Measurements from ENCODE around the gene C1QTNF8.

The C1QTNF8 gene

DNA sequence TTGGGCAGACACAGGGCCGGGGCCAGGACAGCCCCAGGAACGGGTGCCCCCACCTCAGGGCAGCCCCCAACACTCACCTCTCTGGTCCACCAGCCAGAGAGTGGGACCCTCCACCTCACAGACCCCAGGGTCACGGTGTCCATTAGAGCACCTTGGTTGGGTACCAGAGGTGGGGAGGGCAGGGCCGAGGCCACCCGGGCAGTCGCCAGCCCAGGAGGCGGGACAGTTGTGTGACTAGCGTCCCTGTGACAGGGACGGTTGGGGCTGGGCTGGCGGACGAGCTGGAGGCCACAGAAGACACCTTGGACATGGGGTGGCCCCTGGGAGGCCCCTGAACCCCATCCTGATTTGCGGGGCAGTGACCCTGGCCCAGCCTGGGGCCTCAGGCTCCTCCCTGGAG, 11.7 kb upstream of the C1QTNF8 start:
- no peak for FAIRE-seq

- no peak for FAIRE-seq
Observed at GRCh38 chr16:1107141-1107540, 11.1 kb upstream of the C1QTNF8 start.

DNA sequence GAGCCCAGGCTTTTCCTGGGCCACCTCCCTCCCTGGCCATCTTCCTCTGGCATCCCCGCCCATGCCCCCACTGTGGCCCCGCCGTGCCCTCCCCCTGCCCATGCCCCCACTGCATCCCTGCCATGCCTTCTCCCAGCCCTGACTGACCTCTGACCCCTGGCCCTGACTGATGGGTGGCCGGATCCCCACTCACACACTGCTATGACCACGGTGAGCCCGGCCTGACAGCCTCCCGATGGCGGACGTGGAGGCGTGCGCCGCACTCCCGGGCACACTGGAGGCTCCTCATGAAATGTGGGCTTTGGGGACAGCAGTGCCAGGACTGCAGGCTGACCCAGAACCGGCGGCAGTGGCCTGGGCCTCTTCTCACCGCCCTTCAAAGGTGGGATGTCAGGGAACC, 10.6 kb upstream of the C1QTNF8 start:
- no peak for FAIRE-seq

DNA sequence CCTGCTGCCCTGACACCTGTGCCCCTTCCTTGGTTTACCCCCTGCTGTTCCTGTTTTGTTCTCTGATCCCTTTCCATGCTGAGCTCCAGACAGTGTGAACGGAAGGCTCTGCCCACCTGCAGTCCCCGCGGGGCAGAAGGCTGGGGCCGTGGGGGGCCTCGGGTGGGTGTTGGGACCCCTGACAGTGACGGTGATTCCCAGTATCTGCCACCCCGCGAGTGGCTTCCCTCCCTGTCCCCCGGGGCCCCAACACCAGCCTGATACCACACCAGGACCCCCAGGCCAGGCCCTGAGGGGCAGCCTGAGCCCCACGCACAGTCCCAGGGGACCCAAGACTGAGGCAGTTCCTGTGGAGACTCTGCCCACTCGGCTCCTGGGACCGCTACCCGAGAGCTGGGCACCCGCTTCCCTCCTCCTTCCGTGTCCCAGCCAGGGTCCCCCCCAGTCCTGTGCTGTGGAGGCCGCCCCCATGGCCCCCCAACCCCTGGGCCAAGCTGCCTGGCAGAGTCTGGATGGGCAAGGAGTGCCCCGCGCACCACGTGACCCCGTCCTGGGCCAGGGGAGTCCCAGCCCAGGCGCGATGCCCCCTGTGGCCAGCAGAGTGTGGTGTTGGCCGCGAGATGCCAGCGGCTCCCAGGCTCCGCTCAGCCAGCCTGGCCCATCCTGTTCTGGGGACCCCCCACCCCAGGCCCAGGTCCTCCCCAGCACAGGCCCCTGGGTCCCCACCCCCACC, 10.0 kb upstream of the C1QTNF8 start:
- FAIRE-seq = no peak

GRCh38 chr16:1103636-1103980, 7.6 kb upstream of the C1QTNF8 start:
- FAIRE-seq = no peak

DNA sequence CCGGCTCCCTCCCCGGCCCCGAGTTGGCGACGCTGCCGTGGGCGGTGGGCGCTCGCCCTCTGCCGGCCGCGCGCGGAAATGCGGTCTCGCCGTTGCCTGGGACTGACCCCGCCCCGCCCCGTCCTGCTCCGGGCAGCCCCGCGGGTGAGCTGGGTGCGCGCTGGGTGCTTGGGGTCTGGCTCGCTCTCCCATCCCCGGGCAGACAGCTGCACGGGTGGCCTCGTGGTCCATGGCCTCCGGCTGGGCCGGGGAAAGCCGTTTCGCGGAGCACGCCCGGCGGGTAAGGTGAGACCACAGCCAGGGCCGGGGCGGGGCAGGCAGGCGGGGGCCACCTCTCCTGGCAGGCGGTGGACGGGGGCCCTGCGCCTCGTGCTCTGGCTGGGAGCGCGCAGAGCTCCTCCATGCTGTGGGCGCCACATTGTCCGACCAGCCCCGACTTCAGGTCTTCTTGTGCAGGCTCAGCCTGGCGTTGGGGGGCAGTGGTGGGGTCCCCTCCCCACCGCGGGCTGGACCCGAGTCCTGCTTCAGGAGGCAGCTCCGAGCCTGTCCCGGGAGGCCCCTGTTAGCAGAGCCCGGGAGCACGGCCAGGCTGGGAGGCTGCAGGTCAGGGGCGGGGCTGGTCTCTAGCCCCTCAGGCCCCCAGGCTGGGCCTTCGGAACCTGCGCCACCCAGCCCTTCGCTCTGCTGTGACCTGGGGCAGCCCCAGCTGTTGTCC, 7.0 kb upstream of the C1QTNF8 start:
- no peak for FAIRE-seq

DNA sequence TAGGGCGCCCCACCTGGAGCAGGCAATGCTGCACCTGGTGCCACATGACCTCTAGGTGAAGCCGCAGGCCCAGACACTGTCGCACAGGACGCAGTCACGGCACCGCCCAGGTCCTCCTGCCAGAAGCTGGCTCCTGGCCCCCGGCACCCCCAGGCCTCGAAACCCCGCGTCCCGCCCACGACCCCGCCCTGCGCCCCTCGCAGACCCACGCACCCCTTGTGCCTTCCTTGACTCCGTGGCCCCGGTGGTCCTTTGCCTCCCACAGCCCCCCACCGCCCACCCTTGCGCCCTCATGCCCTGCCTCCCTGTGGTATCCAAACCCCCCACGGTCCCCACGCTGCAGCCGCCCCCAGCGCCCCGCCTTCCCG, 6.3 kb upstream of the C1QTNF8 start:
- no peak for FAIRE-seq

GRCh38 chr16:1101573-1102332, 5.7 kb upstream of the C1QTNF8 start:
- no peak for FAIRE-seq

DNA sequence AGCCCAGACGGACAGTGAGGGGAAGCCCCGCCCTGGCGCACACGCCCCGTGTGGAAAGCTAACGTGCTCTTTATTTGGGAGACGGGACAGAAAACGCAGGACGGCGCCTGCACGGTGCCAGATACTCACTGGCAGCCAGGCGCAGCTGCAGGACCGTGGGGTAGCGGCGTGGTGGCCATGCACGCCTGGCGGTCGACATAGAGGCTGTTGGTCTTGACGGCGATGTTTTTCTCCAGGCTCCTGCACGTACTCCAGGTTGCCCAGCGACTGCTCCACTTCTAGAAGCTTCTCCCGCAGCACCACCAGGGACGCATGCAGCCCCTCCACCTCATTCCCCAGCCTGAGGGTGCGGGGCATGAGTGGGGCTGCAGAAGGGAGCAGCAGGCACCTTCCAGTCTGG, 5.1 kb upstream of the C1QTNF8 start:
- no peak for FAIRE-seq

DNA sequence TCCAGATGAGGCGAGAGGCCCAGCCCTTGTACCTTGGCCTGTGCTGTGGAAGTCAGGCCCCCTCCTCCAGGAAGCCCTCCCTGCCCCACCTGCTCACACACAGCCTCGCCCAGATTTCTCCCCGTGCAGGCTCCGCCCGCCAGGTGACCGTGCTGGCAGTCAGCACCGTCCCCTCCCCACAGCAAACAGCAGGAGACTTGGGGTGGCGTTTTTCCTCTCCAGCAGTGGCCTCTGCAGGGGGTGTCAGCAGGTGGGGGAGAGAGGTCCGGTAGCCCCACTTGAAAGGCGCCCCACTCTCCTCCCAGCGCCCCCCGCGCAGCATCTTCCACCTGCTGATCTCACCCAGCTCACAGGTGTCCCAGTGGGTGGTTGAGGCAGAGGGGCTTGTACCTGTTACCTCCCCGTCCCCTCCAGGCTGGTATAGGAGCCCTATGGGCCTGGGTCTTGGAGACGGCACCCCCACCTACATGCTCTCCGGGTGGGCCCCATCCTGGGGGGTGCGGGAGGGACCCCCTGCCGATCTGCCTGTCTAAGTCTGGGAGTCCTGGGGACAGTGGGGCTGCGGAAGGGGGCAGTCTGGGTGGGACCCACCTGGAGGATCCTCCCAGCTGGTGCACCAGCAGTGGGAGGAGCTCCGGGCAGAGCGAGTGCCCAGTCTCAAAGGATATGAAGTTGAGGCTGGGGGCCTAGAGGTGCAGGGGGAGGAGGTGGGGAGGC, 4.2 kb upstream of the C1QTNF8 start:
- no peak for FAIRE-seq

DNA sequence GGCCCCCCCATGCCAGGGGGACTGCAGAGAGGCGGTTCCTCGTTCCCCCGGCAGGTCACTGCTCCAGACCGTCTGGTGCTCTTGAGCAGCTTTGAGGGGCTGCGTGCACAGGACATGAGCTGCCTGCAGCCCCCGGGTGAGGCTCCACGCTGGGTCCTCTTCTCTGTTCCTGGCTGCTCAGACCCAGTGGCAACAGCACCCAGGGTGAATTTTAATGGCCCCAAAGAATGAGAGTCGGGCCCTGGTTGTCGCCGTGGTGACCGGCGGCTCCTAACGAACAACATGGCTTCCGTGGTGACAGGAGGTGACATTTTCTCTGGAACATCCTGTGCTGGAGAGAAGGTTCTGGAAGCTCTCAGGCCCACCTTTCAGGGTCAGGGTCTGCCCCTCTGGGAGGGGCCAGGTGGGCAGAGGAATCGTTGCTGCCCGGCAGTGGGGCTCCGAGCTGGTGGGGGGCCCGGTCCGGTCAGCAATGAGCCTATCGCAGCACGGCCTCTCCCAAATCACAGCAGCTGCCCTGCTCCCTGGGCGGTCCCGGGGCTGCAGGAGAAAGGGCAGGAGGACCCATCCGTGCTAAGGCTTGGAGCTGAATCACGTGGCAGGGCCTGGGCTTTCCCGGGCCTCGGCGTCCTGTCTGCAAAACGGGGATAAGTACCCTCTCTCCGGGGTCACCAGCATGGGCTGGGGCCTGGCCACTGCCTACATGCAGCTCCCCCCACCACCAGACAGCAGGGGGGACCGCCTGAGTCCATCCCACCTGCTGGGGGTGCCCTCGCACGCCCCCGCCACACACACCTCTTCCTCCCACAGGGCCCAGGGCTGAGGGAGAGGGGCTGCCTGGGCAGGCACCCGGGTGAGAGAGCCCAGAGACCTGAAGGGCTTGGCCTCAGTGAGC, 3.4 kb upstream of the C1QTNF8 start:
- no peak for FAIRE-seq

- FAIRE-seq = no peak
Observed at GRCh38 chr16:1098266-1098991, 2.4 kb upstream of the C1QTNF8 start.

DNA sequence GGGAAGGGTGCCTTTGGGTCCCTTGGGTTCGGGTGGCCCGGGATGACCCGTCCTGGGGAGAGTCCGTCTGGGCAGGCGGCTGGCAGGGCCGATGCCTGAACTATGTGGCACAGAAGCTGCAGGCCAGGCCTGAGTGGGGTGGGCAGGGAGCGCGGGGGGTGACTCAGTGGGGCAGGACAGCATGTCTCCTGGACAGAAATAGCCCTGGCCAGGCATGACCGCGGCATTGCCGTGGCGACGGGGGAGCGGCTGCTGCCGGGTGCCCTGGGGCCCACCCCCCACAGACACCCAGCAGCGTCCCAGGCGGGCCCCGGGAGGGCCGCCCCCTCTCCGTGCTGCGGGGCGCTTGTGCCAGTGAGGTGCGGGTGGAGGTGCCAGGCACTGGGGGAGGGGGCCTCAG, 1.8 kb upstream of the C1QTNF8 start:
- no peak for FAIRE-seq

DNA sequence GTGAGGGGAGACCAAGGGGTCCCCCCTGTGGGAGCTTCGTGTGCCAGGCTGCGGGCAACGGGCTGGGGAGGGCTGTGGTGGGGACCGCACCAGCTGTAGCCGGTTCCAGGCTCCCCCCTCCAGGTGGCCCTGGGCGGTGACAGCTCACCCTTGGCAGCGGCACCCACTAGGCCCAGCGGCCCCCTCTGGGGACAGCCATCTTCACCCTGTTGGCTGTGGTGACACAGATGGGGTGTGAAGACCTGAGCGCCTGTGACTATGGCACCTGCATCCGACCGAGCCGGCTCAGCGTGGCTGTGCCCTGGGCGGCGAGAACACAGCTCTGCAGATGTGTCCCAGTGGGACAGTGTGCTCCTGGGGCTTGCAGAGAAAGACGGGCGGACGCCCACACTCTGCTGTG, 1.1 kb upstream of the C1QTNF8 start:
- no peak for FAIRE-seq

GRCh38 chr16:1095450-1096168, 435 bp downstream of the C1QTNF8 start:
- FAIRE-seq = no peak

GRCh38 chr16:1094601-1095449, 1.2 kb downstream of the C1QTNF8 start:
- FAIRE-seq = no peak

- FAIRE-seq = no peak
Observed at GRCh38 chr16:1094124-1094479, 1.9 kb downstream of the C1QTNF8 start.

GRCh38 chr16:1093284-1094123, 2.5 kb downstream of the C1QTNF8 start:
- FAIRE-seq = no peak

Data from endometrium (tissue), 2 donors.